ENCODE data around the gene PSMD13. TPM values are rescaled to one million over a fixed set of nuclear protein-coding genes. Genes with fewer than 3 reads are reported as not detected.

PSMD13 gene
- total and polyA plus RNA-seq, 2 of the 4 experiments (the other 2 are of a cell fraction) = 177 to 217 TPM

DNA sequence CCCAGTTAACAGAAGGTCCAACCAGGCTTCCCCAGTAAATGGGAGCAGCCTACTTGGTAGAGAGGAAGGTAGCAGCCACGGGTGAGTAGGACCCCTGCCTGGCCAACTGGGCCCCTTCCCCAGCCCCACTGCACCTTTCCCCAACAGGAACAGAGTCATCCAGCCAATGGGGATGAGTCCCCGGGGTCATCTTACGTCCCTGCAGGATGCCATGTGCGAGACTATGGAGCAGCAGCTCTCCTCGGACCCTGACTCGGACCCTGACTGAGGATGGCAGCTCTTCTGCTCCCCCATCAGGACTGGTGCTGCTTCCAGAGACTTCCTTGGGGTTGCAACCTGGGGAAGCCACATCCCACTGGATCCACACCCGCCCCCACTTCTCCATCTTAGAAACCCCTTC lies 22.7 kb upstream of the PSMD13 start:
- TF ChIP-seq RCOR1 (IDR thresholded peaks at IDR 0.05; ENCODE audit: insufficient replicate concordance, low read length) (no peak), MXI1 (IDR thresholded peaks at IDR 0.05; ENCODE audit: borderline replicate concordance, low read depth, low read length) (no peak), MAFK (IDR thresholded peaks at IDR 0.05; ENCODE audit: low read depth, low read length) (no peak), CEBPB (IDR thresholded peaks at IDR 0.05; ENCODE audit: low read depth, low read length) (no peak), FOS (IDR thresholded peaks at IDR 0.05; ENCODE audit: low read depth, low read length) (no peak), BHLHE40 (IDR thresholded peaks at IDR 0.05; ENCODE audit: low read depth, low read length) (no peak), CHD1 (IDR thresholded peaks at IDR 0.05; ENCODE audit: low read depth, low read length) (no peak), SMC3 (IDR thresholded peaks at IDR 0.05; ENCODE audit: low read depth, low read length) (no peak), MAZ (IDR thresholded peaks at IDR 0.05; ENCODE audit: borderline replicate concordance, low read depth, low read length) (no peak), RFX5 (IDR thresholded peaks at IDR 0.05; ENCODE audit: low read depth, low read length) (no peak)
- TF ChIP-seq, protein P1, sequence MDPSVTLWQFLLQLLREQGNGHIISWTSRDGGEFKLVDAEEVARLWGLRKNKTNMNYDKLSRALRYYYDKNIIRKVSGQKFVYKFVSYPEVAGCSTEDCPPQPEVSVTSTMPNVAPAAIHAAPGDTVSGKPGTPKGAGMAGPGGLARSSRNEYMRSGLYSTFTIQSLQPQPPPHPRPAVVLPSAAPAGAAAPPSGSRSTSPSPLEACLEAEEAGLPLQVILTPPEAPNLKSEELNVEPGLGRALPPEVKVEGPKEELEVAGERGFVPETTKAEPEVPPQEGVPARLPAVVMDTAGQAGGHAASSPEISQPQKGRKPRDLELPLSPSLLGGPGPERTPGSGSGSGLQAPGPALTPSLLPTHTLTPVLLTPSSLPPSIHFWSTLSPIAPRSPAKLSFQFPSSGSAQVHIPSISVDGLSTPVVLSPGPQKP (IDR thresholded peaks at IDR 0.05; ENCODE audit: borderline replicate concordance, low read depth, low read length) = no peak
- TF ChIP-seq, protein P2, sequence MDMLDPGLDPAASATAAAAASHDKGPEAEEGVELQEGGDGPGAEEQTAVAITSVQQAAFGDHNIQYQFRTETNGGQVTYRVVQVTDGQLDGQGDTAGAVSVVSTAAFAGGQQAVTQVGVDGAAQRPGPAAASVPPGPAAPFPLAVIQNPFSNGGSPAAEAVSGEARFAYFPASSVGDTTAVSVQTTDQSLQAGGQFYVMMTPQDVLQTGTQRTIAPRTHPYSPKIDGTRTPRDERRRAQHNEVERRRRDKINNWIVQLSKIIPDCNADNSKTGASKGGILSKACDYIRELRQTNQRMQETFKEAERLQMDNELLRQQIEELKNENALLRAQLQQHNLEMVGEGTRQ (IDR thresholded peaks at IDR 0.05; ENCODE audit: low read depth, low read length) = no peak
- TF ChIP-seq, protein P3, sequence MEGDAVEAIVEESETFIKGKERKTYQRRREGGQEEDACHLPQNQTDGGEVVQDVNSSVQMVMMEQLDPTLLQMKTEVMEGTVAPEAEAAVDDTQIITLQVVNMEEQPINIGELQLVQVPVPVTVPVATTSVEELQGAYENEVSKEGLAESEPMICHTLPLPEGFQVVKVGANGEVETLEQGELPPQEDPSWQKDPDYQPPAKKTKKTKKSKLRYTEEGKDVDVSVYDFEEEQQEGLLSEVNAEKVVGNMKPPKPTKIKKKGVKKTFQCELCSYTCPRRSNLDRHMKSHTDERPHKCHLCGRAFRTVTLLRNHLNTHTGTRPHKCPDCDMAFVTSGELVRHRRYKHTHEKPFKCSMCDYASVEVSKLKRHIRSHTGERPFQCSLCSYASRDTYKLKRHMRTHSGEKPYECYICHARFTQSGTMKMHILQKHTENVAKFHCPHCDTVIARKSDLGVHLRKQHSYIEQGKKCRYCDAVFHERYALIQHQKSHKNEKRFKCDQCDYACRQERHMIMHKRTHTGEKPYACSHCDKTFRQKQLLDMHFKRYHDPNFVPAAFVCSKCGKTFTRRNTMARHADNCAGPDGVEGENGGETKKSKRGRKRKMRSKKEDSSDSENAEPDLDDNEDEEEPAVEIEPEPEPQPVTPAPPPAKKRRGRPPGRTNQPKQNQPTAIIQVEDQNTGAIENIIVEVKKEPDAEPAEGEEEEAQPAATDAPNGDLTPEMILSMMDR (conservative IDR thresholded peaks at IDR 0.05; ENCODE audit: low read depth, low read length) = no peak
- no TSS peak for BruUV-seq (replicated peaks)
- no peaks in the 10 kb centered on the region for H3K27me3 ChIP-seq (ENCODE audit: control insufficient read depth, insufficient read depth, low read length)
- H2AK9ac ChIP-seq (replicated peaks; ENCODE audit: low read depth, low read length, poor library complexity) = no peak overlapping the region
- H2AK5ac ChIP-seq (ENCODE audit: low read depth, low read length) = no peak overlapping the region
- H3K18ac ChIP-seq (ENCODE audit: low read depth, low read length) = no peak overlapping the region
- no peak for ATAC-seq (ENCODE audit: low read depth)
- no peak overlapping the region for H2BK120ac ChIP-seq (ENCODE audit: low read depth, low read length)
- no peak overlapping the region for H3K9ac ChIP-seq (ENCODE audit: low read depth, low read length)
- peaks cover 25 to 61% of the 10 kb centered on the region in 2 experiments for H3K79me1 ChIP-seq (ENCODE audit: low read depth in 1 of 2, low read length in 2 of 2)
- no peak overlapping the region for H3K27ac ChIP-seq (ENCODE audit: insufficient read depth, low read length)
- dilution Hi-C loops (cut with HindIII; ENCODE audit: low sequenced_read_pairs, unreplicated experiment) = no loop called here
- WGBS, 2 experiments (ENCODE audit: extremely low coverage in 2 of 2, insufficient read length in 1 of 2) = 98% methylated on average over 5 of the region's 7 CpGs; no CpG with 5 or more reads in 1 of the 2 experiments
- H3K4ac ChIP-seq (ENCODE audit: low read depth, low read length) = no peak overlapping the region
- H4K20me1 ChIP-seq (ENCODE audit: insufficient read depth, low read length) = peaks cover 55% of the 10 kb centered on the region
- peaks cover 72% of the 10 kb centered on the region for H3K36me3 ChIP-seq (ENCODE audit: control insufficient read depth, insufficient read depth, low read length)
- ChIA-PET POLR2A (ENCODE audit: unreplicated experiment) (no interaction called here), CTCF (no interaction called here)
- H2BK5ac ChIP-seq (ENCODE audit: low read depth, low read length, poor library complexity, severe bottlenecking) = no peak overlapping the region
- in situ Hi-C loops (cut with MboI; ENCODE audit: low sequenced_read_pairs) = no loop called here
- H4K91ac ChIP-seq (ENCODE audit: insufficient read depth, low read depth, low read length) = no peak overlapping the region
- peaks cover 19% of the 10 kb centered on the region for H3K9me1 ChIP-seq (ENCODE audit: insufficient read depth, low read length)
- no peak overlapping the region for H3K4me3 ChIP-seq (ENCODE audit: insufficient read depth, low read depth, low read length)
- H2AFZ ChIP-seq (replicated peaks; ENCODE audit: low read length, poor library complexity) = no peak overlapping the region
- H3K56ac ChIP-seq (ENCODE audit: extremely low read depth, insufficient read depth, low read length) = no peak overlapping the region
- H3K4me1 ChIP-seq (ENCODE audit: control insufficient read depth, insufficient read depth, low read length) = peaks cover 23% of the 10 kb centered on the region
- intact Hi-C loops (cut with micrococcal nuclease) = no loop called here
- H4K5ac ChIP-seq (ENCODE audit: low read depth, low read length) = no peak overlapping the region
- no peak overlapping the region for H4K8ac ChIP-seq (ENCODE audit: low read depth in 2 of 2, low read length in 2 of 2)
- no peak overlapping the region for H3K14ac ChIP-seq (replicated peaks; ENCODE audit: low read depth, low read length)
- H2BK20ac ChIP-seq (ENCODE audit: low read depth, low read length) = no peak overlapping the region
- H3K23ac ChIP-seq (ENCODE audit: low read depth, low read length) = no peak overlapping the region
- no peaks in the 10 kb centered on the region for H3K9me3 ChIP-seq (ENCODE audit: control insufficient read depth, insufficient read depth, low read length)
- DNase-seq = no peak
- H3K4me2 ChIP-seq (ENCODE audit: low read depth, low read length) = no peak overlapping the region
- no peak overlapping the region for H2BK15ac ChIP-seq (ENCODE audit: low read depth, low read length)
